NCI-H146 (cell line): ENCODE measurements around the gene TM4SF20.

Experiments used
- DNase-seq: peaks from one replicate; lab custom pipeline; 2025; lab: John Stamatoyannopoulos, UW

TM4SF20 gene, protein sequence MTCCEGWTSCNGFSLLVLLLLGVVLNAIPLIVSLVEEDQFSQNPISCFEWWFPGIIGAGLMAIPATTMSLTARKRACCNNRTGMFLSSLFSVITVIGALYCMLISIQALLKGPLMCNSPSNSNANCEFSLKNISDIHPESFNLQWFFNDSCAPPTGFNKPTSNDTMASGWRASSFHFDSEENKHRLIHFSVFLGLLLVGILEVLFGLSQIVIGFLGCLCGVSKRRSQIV

DNA sequence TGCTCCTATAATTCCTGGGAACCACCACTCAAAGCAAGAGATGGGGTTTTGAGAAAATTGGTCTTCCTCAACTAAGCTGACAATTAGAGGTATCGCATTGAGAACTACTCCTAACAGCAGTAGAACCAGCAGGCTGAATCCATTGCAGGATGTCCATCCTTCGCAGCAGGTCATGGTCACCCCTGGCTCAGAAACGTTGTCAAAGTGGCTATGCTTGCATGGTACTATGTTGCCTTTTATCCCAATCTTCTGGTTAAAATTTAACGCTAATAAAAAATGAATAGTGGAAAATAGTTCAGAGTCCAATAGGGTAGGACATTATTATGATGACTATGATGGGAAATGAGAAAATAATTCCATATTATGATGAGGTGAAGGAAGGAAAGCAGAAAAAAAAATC, at the start of gene TM4SF20:
TM4SF20 (minus strand) TSS at position 212 of the 400 bp plus-strand sequence; CDS start at position 174, 38 bp downstream.
- DNase-seq: no peak

DNA sequence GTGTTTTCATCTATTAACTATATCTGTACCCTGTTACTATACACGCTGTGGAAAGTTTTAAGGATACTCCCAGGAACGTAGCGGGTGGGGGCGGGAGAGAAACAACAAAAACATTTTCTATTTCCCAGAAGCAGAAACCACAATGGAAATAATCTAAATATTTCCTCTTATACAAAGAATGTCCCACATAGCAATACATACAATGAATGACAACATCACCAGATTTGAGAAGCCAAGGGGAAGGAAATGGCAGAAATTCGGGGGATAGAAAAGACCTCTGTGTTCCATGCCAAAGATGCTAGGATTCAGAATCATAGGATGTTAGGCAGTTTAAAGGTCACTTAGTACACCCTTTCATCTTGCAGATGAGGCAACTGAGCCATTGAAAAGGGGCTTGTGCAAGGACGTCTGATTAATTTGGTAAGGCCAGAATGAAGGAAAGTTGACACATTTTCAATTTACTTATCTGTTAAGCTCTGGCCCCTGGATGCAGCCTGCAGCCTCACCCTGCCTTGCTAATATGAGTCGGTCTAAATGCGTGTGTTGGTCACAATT, 49.7 kb upstream of the TM4SF20 start:
- DNase-seq: no peak

DNA sequence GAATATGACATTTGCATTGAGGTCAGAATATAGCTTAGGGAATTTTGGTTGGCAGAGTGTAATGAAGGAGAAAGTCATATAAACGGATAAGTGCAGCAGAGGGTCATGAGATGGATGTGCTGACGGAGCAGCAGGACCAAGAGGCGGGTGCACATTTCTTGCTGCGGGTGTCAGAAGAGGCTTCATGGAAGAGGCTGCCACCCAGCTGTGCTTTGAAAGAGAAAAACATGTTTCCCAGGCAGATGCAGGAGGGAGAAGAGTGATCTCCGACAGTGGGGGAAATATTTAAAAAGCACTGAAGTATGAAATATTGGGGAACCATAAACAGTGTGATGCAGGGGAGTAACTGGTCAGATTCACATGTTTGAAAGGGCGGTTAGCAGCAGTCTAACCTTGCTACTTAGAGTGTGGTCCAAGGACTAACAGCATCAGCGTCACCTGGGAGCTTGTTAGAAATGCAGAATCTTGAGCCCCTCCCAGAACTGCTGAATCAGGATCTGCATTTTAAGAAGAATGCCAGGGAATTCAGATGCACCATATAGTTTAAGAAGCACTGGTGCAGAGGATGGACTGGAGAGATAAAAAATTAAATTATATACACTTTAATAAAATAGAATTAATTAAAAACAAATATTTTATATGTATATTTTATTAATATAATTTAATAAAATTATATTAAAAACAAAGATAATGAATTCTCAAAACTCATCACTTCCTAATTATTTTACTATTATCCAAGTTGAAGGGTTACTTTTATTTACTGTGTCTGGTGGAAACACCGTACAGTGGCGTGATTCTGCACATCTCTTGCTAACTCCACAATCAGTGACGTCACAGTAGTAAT, 44.8 kb upstream of the TM4SF20 start:
- no peak for DNase-seq

- DNase-seq: no peak
These were observed 41.3 kb upstream of the TM4SF20 start for GRCh38 chr2:227420087-227421052.

DNA sequence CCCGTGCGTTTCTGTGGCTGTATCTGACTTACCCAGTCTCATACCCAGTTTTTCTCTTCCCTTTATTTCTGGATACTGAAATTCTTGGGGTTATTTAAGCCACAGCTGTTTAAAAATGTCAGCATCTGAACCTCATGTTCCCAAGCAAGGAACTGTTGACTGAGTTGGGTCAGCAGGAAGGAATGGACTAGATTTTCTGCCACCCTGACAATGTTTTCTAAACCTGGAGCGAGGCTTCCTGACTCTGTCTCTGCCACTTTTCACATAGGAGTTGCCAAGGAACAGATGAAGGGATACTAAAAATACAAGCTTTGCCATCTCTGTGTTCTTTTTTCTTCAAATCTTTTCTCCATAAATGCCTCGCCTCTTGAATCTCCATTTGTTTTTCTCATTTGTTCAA, 37.6 kb upstream of the TM4SF20 start:
- DNase-seq: no peak

DNA sequence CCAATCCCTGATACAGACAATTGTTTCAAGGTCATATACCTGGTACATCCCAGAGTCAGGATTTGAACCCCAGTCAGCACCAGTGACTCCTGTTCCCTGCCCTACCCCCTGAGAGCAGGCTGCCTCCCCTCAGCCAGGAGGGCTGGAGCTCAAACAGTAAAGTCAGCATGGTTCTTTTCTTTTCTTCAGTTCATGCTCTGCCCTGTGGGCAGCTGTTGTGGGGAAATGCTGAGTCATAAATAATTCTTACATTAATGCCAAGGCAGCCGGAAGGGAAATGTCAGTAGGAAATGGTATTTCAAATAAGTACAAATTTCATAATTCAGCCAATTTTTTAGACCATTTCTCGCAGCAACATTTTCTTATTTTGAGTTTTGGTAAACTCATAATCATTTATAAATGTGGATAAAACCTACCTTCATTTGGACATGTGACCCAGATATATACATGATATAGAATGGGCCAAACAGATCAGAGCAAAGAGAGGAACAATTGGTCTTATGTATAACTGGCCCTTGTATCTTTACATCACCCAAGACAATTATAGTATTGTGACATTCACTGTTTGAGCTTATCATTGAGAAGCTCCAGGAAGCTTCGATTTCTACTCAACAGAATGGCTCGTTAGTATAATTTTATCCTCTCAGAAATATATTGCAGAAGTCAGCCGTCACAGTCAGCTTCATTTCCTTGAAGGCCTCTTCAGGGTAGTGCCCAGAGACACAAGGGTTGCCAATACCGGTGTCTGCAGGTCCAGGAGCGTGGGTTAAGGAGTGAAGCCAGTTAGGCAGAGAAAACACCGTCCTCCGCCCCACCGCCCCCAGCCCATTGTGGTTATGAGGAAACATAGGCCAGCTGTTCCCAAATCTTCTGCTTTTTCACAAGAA, 36.7 kb upstream of the TM4SF20 start:
- no peak for DNase-seq

DNA sequence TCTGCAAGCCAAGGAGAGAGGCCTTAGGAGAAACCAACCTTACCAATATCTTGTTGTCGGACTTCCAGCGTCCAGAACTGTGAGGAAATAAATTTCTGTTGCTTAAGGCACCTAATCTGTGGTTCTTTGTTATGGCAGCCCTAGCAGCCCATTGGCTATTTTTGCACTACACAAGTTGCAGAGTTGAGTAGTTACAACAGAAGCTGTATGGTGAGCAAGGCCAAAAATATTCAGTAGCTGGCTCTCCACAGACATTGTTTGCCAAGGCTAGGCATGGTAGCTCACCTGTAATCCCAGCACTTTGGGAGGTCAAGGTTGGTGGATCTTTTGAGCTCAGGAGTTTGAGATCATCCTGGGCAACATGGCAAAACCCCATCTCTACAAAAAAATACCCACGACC, 35.7 kb upstream of the TM4SF20 start:
- DNase-seq: no peak

DNA sequence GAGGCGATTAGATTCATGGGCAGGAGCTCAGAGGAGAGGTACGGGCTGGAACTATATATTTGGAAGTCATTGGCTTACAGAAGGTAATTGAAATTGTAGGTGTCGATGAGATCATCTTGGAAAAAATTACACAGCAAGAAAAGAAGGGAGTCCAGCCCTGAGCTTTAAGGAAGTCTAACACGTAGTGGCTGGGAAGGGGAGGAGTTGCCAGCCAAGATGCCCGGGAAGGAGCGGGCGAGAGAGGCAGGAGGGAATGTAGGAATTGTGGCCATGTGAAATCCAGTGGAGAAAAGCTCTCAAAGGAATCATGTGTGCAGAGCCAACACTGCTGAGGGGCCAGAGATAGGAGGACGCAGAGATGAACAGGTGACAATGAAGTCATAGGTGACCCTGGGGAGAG, 34.3 kb upstream of the TM4SF20 start:
- no peak for DNase-seq

- no peak for DNase-seq
These were observed 33.8 kb upstream of the TM4SF20 start for GRCh38 chr2:227412877-227413276.

- no peak for DNase-seq
These were observed 32.9 kb upstream of the TM4SF20 start for GRCh38 chr2:227411990-227412350.

- DNase-seq: no peak
These were observed 32.3 kb upstream of the TM4SF20 start for GRCh38 chr2:227411320-227411989.

GRCh38 chr2:227410191-227410590, 31.1 kb upstream of the TM4SF20 start:
- DNase-seq: no peak

DNA sequence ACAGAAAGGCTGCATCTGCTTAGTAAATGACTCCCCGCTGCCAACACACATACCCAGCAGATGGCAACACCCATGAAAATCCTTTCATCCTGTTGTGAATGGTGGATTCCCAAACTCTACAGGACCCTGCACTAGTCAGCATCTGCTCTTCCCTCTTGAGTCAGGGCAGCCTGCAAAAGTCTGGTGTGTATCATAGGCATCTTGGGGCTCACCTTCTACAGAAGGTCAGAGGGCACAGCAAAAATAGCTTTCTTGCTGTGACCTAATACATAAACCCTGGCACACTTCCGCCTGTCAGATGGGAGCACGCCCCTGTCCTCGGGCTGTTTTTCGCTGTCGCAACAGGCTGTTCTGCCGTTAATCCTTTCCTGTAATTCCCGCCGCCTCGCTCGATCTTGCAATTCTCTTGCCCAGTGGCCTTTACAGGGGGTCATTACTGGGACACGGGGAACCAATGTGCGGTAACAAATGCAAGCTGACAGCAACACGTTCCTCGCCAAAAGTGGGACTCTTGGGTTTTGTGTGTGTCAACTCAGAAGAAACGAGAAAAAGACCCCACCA, 28.6 kb upstream of the TM4SF20 start:
- no peak for DNase-seq

- peak; percentile 65 for DNase-seq
These were observed 27.3 kb upstream of the TM4SF20 start for GRCh38 chr2:227406177-227407031.

GRCh38 chr2:227404585-227405271, 25.6 kb upstream of the TM4SF20 start:
- no peak for DNase-seq

DNA sequence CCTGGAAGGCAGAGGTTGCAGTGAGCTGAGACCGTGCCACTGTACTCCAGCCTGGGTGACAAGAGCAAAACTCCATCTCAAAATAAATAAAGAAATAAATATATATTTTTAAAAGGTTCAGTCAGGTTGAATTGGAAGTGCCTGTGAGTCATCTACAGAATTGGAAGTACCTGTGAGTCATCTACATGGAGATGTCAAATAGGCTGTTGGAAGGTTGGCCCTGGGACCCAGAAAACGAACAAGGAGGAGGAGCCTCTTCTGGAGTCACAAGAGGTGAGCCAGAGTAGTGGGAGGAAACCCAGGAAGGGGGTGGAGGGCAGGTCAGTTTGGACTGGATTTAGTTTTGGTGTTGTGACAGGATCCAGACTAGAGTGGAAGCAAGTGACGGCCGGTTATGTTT, 23.9 kb upstream of the TM4SF20 start:
- DNase-seq: no peak

DNA sequence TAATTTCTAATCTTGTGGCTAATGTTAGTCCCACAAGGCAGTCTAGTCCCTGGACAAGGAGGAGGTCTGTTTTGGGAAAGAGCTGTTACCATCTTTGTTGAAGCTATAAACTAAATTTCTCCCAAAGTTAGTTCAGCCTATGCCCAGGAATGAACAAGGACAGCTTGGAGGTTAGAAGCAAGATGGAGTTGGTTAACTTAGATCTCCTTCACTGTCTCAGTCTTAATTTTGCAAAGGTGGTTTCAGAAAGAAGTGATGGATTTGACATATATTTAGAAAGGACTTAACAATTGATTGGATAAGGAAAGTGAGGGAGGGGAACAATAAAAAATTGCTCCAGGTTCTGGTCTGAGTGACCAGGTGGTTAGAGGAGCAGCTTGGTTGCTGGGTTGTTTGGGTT, 23.2 kb upstream of the TM4SF20 start:
- DNase-seq: no peak

GRCh38 chr2:227401550-227401949, 22.4 kb upstream of the TM4SF20 start:
- DNase-seq: no peak
